ENCODE measurements around the gene VPREB1.

GRCh38 chr22:22246706-22247105, 2.1 kb downstream of the VPREB1 start:
- TF ChIP-seq CTCF (IDR thresholded peaks at IDR 0.05): no peak
- no peak for TF ChIP-seq EP300 (IDR thresholded peaks at IDR 0.05)

Data from tibial nerve (tissue), 4 donors.